ENCODE data around the gene NTNG2. TPM values are rescaled to one million over a fixed set of nuclear protein-coding genes. Genes with fewer than 3 reads are reported as not detected.

NTNG2 gene
- total RNA-seq, 2 donors from 2014 or later: 1.3 TPM

DNA sequence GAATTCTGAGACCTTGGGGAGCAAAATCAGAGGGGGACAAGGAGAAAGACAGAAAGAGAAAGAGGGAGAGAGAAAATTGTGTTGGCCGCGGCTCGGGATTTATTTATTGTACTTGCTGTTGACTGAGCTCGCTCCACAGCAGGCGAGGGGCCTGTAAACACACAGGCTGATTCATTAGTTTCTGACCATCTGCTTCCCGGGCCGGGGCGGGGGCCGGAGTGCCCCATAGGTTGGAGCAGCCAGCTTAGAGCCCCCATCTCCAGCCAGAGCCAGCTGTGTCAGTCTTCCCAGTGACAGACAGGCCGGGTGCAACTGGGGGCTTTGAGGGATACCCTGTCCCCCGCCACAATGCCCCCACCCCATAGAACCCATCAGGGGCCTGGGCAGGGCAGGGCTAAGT lies 30.9 kb downstream of the NTNG2 start:
- peaks cover 2% of the 10 kb centered on the region for H3K27me3 Mint-ChIP-seq (ENCODE audit: insufficient read depth)
- Histone ChIP-seq H3K4me1 (ENCODE audit: control insufficient read depth, insufficient read depth, low read length) (no peaks in the 10 kb centered on the region), H3K9ac (ENCODE audit: extremely low read depth, low read length, poor library complexity, severe bottlenecking) (no peak overlapping the region), H3K4me3 (ENCODE audit: low read length) (no peak overlapping the region), H3K36me3 (ENCODE audit: control insufficient read depth, insufficient read depth, low read length) (no peaks in the 10 kb centered on the region), H3K27me3 (ENCODE audit: control insufficient read depth, insufficient read depth, low read length, poor library complexity, severe bottlenecking) (no peaks in the 10 kb centered on the region), H3K9me3 (ENCODE audit: control insufficient read depth, low read length) (no peaks in the 10 kb centered on the region), H3K27ac (ENCODE audit: low read depth, low read length) (peak overlapping the region; percentile 66)
- no peak overlapping the region for H3K27ac Mint-ChIP-seq
- DNase-seq: no peak
- WGBS, 2 experiments (ENCODE audit: insufficient coverage in 1 of 2, insufficient read length in 1 of 2): 88 to 94% methylated on average over 7 to 11 of the region's 11 CpGs
- TF ChIP-seq, protein P1, sequence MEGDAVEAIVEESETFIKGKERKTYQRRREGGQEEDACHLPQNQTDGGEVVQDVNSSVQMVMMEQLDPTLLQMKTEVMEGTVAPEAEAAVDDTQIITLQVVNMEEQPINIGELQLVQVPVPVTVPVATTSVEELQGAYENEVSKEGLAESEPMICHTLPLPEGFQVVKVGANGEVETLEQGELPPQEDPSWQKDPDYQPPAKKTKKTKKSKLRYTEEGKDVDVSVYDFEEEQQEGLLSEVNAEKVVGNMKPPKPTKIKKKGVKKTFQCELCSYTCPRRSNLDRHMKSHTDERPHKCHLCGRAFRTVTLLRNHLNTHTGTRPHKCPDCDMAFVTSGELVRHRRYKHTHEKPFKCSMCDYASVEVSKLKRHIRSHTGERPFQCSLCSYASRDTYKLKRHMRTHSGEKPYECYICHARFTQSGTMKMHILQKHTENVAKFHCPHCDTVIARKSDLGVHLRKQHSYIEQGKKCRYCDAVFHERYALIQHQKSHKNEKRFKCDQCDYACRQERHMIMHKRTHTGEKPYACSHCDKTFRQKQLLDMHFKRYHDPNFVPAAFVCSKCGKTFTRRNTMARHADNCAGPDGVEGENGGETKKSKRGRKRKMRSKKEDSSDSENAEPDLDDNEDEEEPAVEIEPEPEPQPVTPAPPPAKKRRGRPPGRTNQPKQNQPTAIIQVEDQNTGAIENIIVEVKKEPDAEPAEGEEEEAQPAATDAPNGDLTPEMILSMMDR (conservative IDR thresholded peaks at IDR 0.05): no peak
- no peaks in the 10 kb centered on the region for H3K36me3 Mint-ChIP-seq (ENCODE audit: low read depth)
- H3K4me1 Mint-ChIP-seq: peaks cover 2% of the 10 kb centered on the region
- H3K9me3 Mint-ChIP-seq: no peaks in the 10 kb centered on the region
- no peak overlapping the region for H3K4me3 Mint-ChIP-seq

DNA sequence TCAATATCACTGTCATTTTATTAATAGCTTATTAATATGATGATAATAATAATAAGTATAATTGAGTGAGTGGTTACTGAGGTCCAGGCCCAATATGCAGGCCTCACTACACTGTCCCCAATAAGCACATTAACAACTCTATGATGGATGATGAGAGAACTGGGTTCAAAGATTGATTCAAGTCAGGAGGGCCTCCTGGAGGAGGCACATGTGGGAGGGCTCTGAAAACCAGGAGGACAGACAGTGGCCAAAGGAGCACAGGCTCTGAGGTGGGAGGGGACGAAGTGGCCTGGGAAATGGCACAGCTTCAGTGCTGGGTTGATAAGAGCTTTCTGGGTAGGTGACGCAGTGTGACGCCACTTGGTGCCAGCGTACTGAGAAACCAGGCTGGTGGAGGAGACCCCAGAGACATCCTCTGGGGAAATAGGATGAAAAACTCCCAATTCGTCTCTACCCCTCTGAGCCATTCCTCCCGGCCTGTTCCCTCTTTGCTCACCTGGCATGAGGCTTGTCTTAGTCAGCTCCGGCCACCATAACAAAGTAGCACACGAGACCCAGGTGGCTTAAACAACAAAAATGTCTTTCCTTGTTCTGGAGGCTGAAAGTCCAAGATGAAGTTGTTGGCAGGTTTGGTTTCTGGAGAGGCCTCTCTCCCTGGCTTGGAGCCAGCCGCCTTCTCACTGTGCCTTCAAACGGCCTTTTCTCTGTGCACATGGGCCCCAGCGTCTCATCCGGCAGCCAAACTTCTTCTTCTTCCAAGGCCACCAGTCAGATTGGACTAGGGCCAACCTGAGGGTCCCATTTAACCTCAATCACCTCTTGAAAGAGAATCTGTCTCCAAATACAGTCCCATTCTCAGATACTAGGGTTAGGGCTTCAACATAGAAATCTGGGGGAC lies 31.6 kb downstream of the NTNG2 start:
- H3K9me3 ChIP-seq (ENCODE audit: control insufficient read depth, low read length): no peaks in the 10 kb centered on the region
- H3K27ac ChIP-seq (ENCODE audit: low read depth, low read length): no peak overlapping the region
- H3K4me1 Mint-ChIP-seq: peaks cover 2% of the 10 kb centered on the region
- no peak overlapping the region for H3K9ac ChIP-seq (ENCODE audit: extremely low read depth, low read length, poor library complexity, severe bottlenecking)
- no peaks in the 10 kb centered on the region for H3K4me1 ChIP-seq (ENCODE audit: control insufficient read depth, insufficient read depth, low read length)
- H3K27ac Mint-ChIP-seq: no peak overlapping the region
- peaks cover 2% of the 10 kb centered on the region for H3K27me3 Mint-ChIP-seq (ENCODE audit: insufficient read depth)
- no peaks in the 10 kb centered on the region for H3K36me3 ChIP-seq (ENCODE audit: control insufficient read depth, insufficient read depth, low read length)
- DNase-seq: no peak
- H3K9me3 Mint-ChIP-seq: no peaks in the 10 kb centered on the region
- H3K36me3 Mint-ChIP-seq (ENCODE audit: low read depth): no peaks in the 10 kb centered on the region
- no peak overlapping the region for H3K4me3 Mint-ChIP-seq
- no peaks in the 10 kb centered on the region for H3K27me3 ChIP-seq (ENCODE audit: control insufficient read depth, insufficient read depth, low read length, poor library complexity, severe bottlenecking)
- TF ChIP-seq, protein P1 (conservative IDR thresholded peaks at IDR 0.05): no peak
- no peak overlapping the region for H3K4me3 ChIP-seq (ENCODE audit: low read length)
- 95 to 100% methylated on average over 6 to 12 of the region's 12 CpGs for WGBS, 2 experiments (ENCODE audit: insufficient coverage in 1 of 2, insufficient read length in 1 of 2)

DNA sequence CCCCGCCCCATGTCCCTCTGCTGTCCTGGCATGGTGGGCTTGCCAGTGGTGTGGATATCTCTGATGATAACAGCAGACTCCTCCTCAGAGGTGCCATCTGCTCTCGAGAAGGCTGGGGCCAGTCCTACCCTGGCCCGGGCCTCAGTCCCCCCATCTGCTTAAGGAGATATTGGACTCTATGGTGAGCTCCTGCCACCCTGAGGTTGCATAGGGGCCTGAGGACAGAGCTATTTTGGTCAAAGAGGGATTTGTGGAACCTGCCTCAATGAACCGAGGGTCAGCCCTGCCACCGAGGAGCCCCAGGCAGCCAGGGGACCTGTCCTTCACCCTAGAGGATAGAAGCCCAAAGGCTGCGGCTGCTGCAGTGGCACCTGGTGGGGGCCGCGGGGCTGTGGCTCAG lies 32.6 kb downstream of the NTNG2 start:
- WGBS, 2 experiments (ENCODE audit: insufficient coverage in 1 of 2, insufficient read length in 1 of 2): 90 to 93% methylated on average over 3 to 8 of the region's 8 CpGs
- Histone ChIP-seq H3K9me3 (ENCODE audit: control insufficient read depth, low read length) (no peaks in the 10 kb centered on the region), H3K27ac (ENCODE audit: low read depth, low read length) (no peak overlapping the region), H3K4me3 (ENCODE audit: low read length) (no peak overlapping the region), H3K4me1 (ENCODE audit: control insufficient read depth, insufficient read depth, low read length) (no peaks in the 10 kb centered on the region), H3K27me3 (ENCODE audit: control insufficient read depth, insufficient read depth, low read length, poor library complexity, severe bottlenecking) (no peaks in the 10 kb centered on the region), H3K36me3 (ENCODE audit: control insufficient read depth, insufficient read depth, low read length) (no peaks in the 10 kb centered on the region), H3K9ac (ENCODE audit: extremely low read depth, low read length, poor library complexity, severe bottlenecking) (no peak overlapping the region)
- Mint-ChIP-seq H3K9me3 (peaks cover 5% of the 10 kb centered on the region), H3K36me3 (ENCODE audit: low read depth) (peaks cover 4% of the 10 kb centered on the region), H3K4me1 (peaks cover 2% of the 10 kb centered on the region), H3K27me3 (ENCODE audit: insufficient read depth) (peaks cover 2% of the 10 kb centered on the region), H3K27ac (no peak overlapping the region), H3K4me3 (no peak overlapping the region)
- DNase-seq: no peak
- TF ChIP-seq, protein P1 (conservative IDR thresholded peaks at IDR 0.05): no peak

Data from endodermal cell (in vitro differentiated cells).